K562 (cell line): Measurements from ENCODE around the gene IPO9. TPM values are rescaled to one million over a fixed set of nuclear protein-coding genes. Genes with fewer than 3 reads are reported as not detected.

ENCODE experiments used
- ATF3 ChIP-seq, 2 experiments: fragments of 450-650 bp in 1 of 2; sonication (generic) in 1 of 2; formaldehyde crosslinking in 1 of 2; IDR thresholded peaks in 1 of 2; conservative IDR thresholded peaks in 1 of 2; 2 replicates each; pipeline versions ENCODE4 v1.6.1 to v1.8.1; 2016 to 2023; ENCODE audit warnings: mild to moderate bottlenecking in 2 of 2, moderate library complexity in 2 of 2, inconsistent platforms in 1 of 2, missing genetic modification reagents in 1 of 2
- CREB3 ChIP-seq: fragments of 450-650 bp; conservative IDR thresholded peaks from 2 replicates; pipeline ENCODE4 v1.6.1; 2016; ENCODE audit warnings: missing genetic modification characterization, low read depth, mild to moderate bottlenecking, missing compliant biosample characterization, moderate library complexity
- DNMT1 ChIP-seq: fragments of 450-650 bp; IDR thresholded peaks from 2 replicates; pipeline ENCODE4 v1.6.1; 2016; ENCODE audit warnings: antibody characterized with exemption, mild to moderate bottlenecking
- DPF2 ChIP-seq: fragments of 450-650 bp; IDR thresholded peaks from 2 replicates; pipeline ENCODE4 v1.6.1; 2016
- FOXJ2 ChIP-seq: fragments of 200-800 bp; sonication (Bioruptor generic); IDR thresholded peaks from 2 replicates; pipeline ENCODE4 v1.6.1; 2016; ENCODE audit warnings: missing genetic modification characterization, missing compliant biosample characterization
- FOXK2 ChIP-seq, 2 experiments: fragments of 450-650 bp; IDR thresholded peaks in 1 of 2; conservative IDR thresholded peaks in 1 of 2; 2 replicates each; pipeline ENCODE4 v1.6.1; 2016; ENCODE audit warnings: low read depth in 2 of 2, mild to moderate bottlenecking in 1 of 2
- GABPB2 ChIP-seq: fragments of 250-450 bp; sonication (Bioruptor Pico); conservative IDR thresholded peaks from 2 replicates; pipeline ENCODE4 v1.5.1; 2021; ENCODE audit warnings: mild to moderate bottlenecking
- HOXB6 ChIP-seq: fragments of 250-450 bp; sonication (Bioruptor Pico); IDR thresholded peaks from 2 replicates; pipeline ENCODE4 v1.5.1; 2022; ENCODE audit warnings: mild to moderate bottlenecking, borderline replicate concordance
- JUNB ChIP-seq: fragments of 450-650 bp; formaldehyde crosslinking; conservative IDR thresholded peaks from 2 replicates; pipeline ENCODE4 v1.4.0; 2020; ENCODE audit warnings: mild to moderate bottlenecking
- KHSRP ChIP-seq: fragments of 450-650 bp; IDR thresholded peaks from 2 replicates; pipeline ENCODE4 v1.6.1; 2017
- MIER1 ChIP-seq: fragments of 450-650 bp; IDR thresholded peaks from 2 replicates; pipeline ENCODE4 v1.6.1; 2016; ENCODE audit warnings: antibody characterized with exemption, mild to moderate bottlenecking, low read depth
- MXD1 ChIP-seq: fragments of 250-450 bp; sonication (Bioruptor Pico); IDR thresholded peaks from 2 replicates; pipeline ENCODE4 v1.8.0; 2021; ENCODE audit warnings: borderline replicate concordance, mild to moderate bottlenecking, moderate library complexity; ENCODE audit not compliant: poor library complexity, severe bottlenecking
- NFXL1 ChIP-seq: fragments of 450-650 bp; formaldehyde crosslinking; IDR thresholded peaks from 2 replicates; pipeline ENCODE4 v1.4.0; 2021; ENCODE audit warnings: mild to moderate bottlenecking
- PHB2 ChIP-seq: fragments of 450-650 bp; IDR thresholded peaks from 2 replicates; pipeline ENCODE4 v1.6.1; 2017; ENCODE audit warnings: low read depth
- POLR2G ChIP-seq: fragments of 200-400 bp; formaldehyde crosslinking; IDR thresholded peaks from 2 replicates; pipeline ENCODE4 v1.6.1; 2017; ENCODE audit warnings: low read depth, mild to moderate bottlenecking, antibody characterized with exemption, low read length, moderate library complexity
- PURB ChIP-seq: sonication (generic); formaldehyde crosslinking; IDR thresholded peaks from 2 replicates; pipeline ENCODE4 v1.9.0; 2021; ENCODE audit warnings: low read depth, mild to moderate bottlenecking, missing genetic modification reagents
- SAP30 ChIP-seq: fragments of 200-600 bp; sonication (generic); IDR thresholded peaks from 2 replicates; pipeline ENCODE4 v1.6.1; 2012; ENCODE audit warnings: borderline replicate concordance, low read depth, mild to moderate bottlenecking, moderate library complexity, low read length, control low read depth, inconsistent platforms; ENCODE audit not compliant: insufficient read depth, poor library complexity, severe bottlenecking
- SMAD3 ChIP-seq: fragments of 450-650 bp; formaldehyde crosslinking; conservative IDR thresholded peaks from 2 replicates; pipeline ENCODE4 v1.4.0; 2020; ENCODE audit warnings: mild to moderate bottlenecking
- SRF ChIP-seq, 2 experiments: fragments of 250-450, 450-650 bp in 1 of 2; sonication (Bioruptor Pico) in 1 of 2; sonication (generic) in 1 of 2; formaldehyde crosslinking; IDR thresholded peaks; 2 replicates each; pipeline versions ENCODE4 v1.5.0 to v1.5.1; 2020 to 2022; ENCODE audit warnings: mild to moderate bottlenecking in 1 of 2, missing genetic modification reagents in 1 of 2
- TCF15 ChIP-seq: fragments of 250-450 bp; sonication (Bioruptor Pico); IDR thresholded peaks from 2 replicates; pipeline ENCODE4 v1.8.0; 2022; ENCODE audit warnings: moderate library complexity, mild to moderate bottlenecking, inconsistent platforms
- THAP7 ChIP-seq: fragments of 250-450 bp; sonication (Bioruptor Pico); IDR thresholded peaks from 2 replicates; pipeline ENCODE4 v1.5.0; 2021
- TSC22D4 ChIP-seq: fragments of 450-650 bp; IDR thresholded peaks from 2 replicates; pipeline ENCODE4 v1.6.1; 2016; ENCODE audit warnings: missing genetic modification characterization, missing biosample characterization, control low read depth
- ZFX ChIP-seq: sonication (generic); formaldehyde crosslinking; IDR thresholded peaks from 2 replicates; pipeline ENCODE4 v1.8.0; 2022; ENCODE audit warnings: mild to moderate bottlenecking, missing genetic modification reagents, moderate library complexity
- ZNF146 ChIP-seq: IDR thresholded peaks from one replicate; pipeline ENCODE4 v1.6.1; 2018; ENCODE audit warnings: missing compliant biosample characterization; ENCODE audit not compliant: unreplicated experiment
- ZNF707 ChIP-seq: fragments of 250-450 bp; sonication (Bioruptor Pico); conservative IDR thresholded peaks from 2 replicates; pipeline ENCODE4 v1.8.0; 2022; ENCODE audit warnings: inconsistent platforms, mild to moderate bottlenecking, moderate library complexity
- polyA plus RNA-seq, 8 experiments: library from polyadenylated mRNA; depleted of rRNA in 4 of 8; stranded (reverse) in 5 of 8; unstranded in 3 of 8; fragments of >200 nt; fragmentation: Nextera tagmentation in 2 of 8; fragmentation: Illumina TruSeq in 1 of 8; extraction: Ambion mirVana in 2 of 8; extraction: Trizol in 1 of 8; gene quantifications; 2 replicates each; pipeline versions ENCODE4 v1.2.1 to v1.2.3, GENCODE V29; 2011 to 2014; ENCODE audit warnings: inconsistent platforms in 1 of 8, missing spikeins in 1 of 8
- total RNA-seq, 7 experiments: library from RNA; depleted of rRNA in 6 of 7; stranded (reverse); fragments of >200 nt in 6 of 7; fragmentation: Illumina TruSeq in 2 of 7; extraction: Trizol in 2 of 7; gene quantifications; 2 replicates each; pipeline versions ENCODE4 v1.2.1 to v1.2.3, GENCODE V29; 2011 to 2021; ENCODE audit warnings: low replicate concordance in 1 of 7

Gene IPO9
- total and polyA plus RNA-seq, 9 of the 15 experiments (the other 6 are each of a cell fraction or from before 2014, with no cell fraction given): 27.9 to 78.6 (median 43.9) TPM

- TF ChIP-seq MIER1 (no peak), ZNF146 (no peak), ZNF707 (no peak), ATF3 (IDR thresholded peaks at IDR 0.05) (peak; percentile 58), ATF3 (CRISPR knock-in tag; conservative IDR thresholded peaks at IDR 0.05) (no peak), SRF (CRISPR knock-in tag; IDR thresholded peaks at IDR 0.05) (peak in 1 of 2 experiments; percentile 37; a peak in 1 of 4 replicates), PURB (CRISPR knock-in tag) (no peak), MXD1 (CRISPR knock-in tag) (no peak), SMAD3 (CRISPR knock-in tag) (no peak), ZFX (0 out of 2 replicates have a peak, but pooled peaks have one; percentile 24), POLR2G (no peak), CREB3 (tag) (peak; percentile 69; the same call in 1 of the 2 replicates), JUNB (CRISPR knock-in tag) (peak; percentile 59; the same call in 1 of the 2 replicates), DPF2 (no peak), HOXB6 (no peak), PHB2 (no peak), NFXL1 (CRISPR knock-in tag) (0 out of 2 replicates have a peak, but pooled peaks have one; percentile 30), FOXK2 (conservative IDR thresholded peaks at IDR 0.05 in 1 of 2, IDR thresholded peaks at IDR 0.05 in 1 of 2; ENCODE audit: low read depth in 2 of 2) (0 out of 4 replicates have a peak, but pooled peaks of 1 of the 2 experiments have one; percentile 20), TCF15 (no peak), FOXJ2 (tag) (peak; percentile 61), KHSRP (no peak), DNMT1 (no peak), GABPB2 (CRISPR knock-in tag) (no peak), SAP30 (no peak), THAP7 (no peak), TSC22D4 (tag) (no peak)
Measured at GRCh38 chr1:201917362-201918033, 88.5 kb downstream of the IPO9 start (continued).
